Astrocyte of the spinal cord (primary cell): Measurements from ENCODE around the gene TACSTD2.

Experiments used
- DNase-seq: peaks from one replicate; pipeline ENCODE4 v3.0.0; 2011; ENCODE audit warnings: low read depth, low spot score
- H3K4me3 ChIP-seq: 2 replicates; pipeline ENCODE4 v1.5.1; 2011; ENCODE audit warnings: low read depth, mild to moderate bottlenecking, low read length, moderate library complexity
- CTCF ChIP-seq: IDR thresholded peaks from 2 replicates; pipeline ENCODE4 v1.5.1; 2012; ENCODE audit warnings: low read depth, mild to moderate bottlenecking, low read length, inconsistent platforms
- in situ Hi-C: cut with HindIII; loops from 2 replicates; pipeline ENCODE4 v1.10.0; 2017; ENCODE audit warnings: low sequenced_read_pairs

The TACSTD2 gene

GRCh38 chr1:58591806-58592205, 14.8 kb upstream of the TACSTD2 start:
- no peak overlapping the region for H3K4me3 ChIP-seq
- no peak for DNase-seq
- in situ Hi-C loops, result no loop called here
- TF ChIP-seq CTCF, result no peak

DNA sequence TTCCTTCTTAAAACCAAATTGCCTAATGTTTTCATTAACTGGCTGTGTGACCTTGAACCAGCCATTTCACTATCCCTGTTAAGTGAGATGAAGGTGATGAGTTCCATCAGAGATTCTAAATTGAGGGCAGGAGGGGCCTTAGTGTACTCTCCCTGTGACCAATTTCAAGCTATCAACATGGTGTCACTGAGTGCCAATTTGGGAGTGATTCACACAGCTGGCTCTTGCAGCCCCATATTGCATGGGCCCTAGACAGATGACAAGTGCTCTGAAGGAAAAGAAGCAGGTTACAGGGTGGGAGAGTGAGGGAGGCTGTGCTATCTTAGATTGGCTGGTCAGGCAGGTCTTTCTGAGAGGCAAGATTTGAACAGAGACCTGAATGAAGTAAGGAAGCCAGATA, 13.0 kb upstream of the TACSTD2 start:
- in situ Hi-C loops, result no loop called here
- TF ChIP-seq CTCF, result no peak
- DNase-seq, result no peak
- no peak overlapping the region for H3K4me3 ChIP-seq

- in situ Hi-C loops, result no loop called here
- no peak for TF ChIP-seq CTCF
- H3K4me3 ChIP-seq, result no peak overlapping the region
- no peak for DNase-seq
Observed at GRCh38 chr1:58588396-58588795, 11.3 kb upstream of the TACSTD2 start.

- H3K4me3 ChIP-seq, result no peak overlapping the region
- no peak for DNase-seq
- TF ChIP-seq CTCF, result no peak
- in situ Hi-C loops, result no loop called here
Observed at GRCh38 chr1:58587667-58588066, 10.6 kb upstream of the TACSTD2 start.

GRCh38 chr1:58586271-58586670, 9.2 kb upstream of the TACSTD2 start:
- DNase-seq, result no peak
- no peak for TF ChIP-seq CTCF
- H3K4me3 ChIP-seq, result no peak overlapping the region
- in situ Hi-C loops, result no loop called here

DNA sequence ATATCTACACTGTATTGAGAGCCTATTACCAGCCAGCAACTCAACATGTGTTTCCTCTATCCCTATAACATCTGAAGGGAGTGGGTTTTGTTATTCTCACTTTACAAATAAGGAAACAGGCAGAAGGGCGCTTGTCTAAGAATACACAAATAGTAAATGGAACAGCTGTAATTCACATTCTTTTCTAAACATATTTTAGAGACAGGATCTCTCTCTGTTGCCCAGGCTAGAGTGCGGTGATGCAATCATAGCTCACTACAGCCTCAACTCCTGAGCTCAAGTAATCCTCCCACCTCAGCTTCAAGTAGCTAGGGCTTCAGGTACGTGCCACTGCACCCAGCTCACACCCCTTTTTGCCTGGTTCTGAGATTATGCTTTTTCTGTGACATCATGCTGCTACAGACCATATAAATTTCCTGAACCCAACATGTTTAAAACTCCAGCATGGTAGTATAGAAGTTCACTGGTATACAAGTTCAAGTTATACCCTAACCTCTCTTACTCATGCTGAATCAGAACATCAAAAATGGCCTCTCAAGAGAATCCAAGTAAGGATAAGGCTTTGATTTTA, 8.6 kb upstream of the TACSTD2 start:
- TF ChIP-seq CTCF, result no peak
- H3K4me3 ChIP-seq, result no peak overlapping the region
- peak; percentile 32 for DNase-seq
- in situ Hi-C loops, result no loop called here

- no peak for DNase-seq
- TF ChIP-seq CTCF, result no peak
- no peak overlapping the region for H3K4me3 ChIP-seq
- in situ Hi-C loops, result no loop called here
Observed at GRCh38 chr1:58585166-58585565, 8.1 kb upstream of the TACSTD2 start.
